Measurements from ENCODE around the gene MYH11.

Gene MYH11

GRCh38 chr16:15783985-15784384, 72.8 kb downstream of the MYH11 start:
- H3K36me3 ChIP-seq (ENCODE audit: insufficient read depth, low read length) = no peaks in the 10 kb centered on the region
- TF ChIP-seq CTCF (conservative IDR thresholded peaks at IDR 0.05; ENCODE audit: low read length) = no peak
- no peak for TF ChIP-seq EZH2phosphoT487 (IDR thresholded peaks at IDR 0.05; ENCODE audit: borderline replicate concordance)
- no peak overlapping the region for H3K4me2 ChIP-seq (ENCODE audit: low read depth, low read length, poor library complexity, severe bottlenecking)
- no peaks in the 10 kb centered on the region for H3K9me2 ChIP-seq (replicated peaks; ENCODE audit: low read depth, low read length)
- H3F3A ChIP-seq (ENCODE audit: low read depth) = no peaks in the 10 kb centered on the region
- no peak overlapping the region for H2AFZ ChIP-seq (ENCODE audit: low read length)
- no peaks in the 10 kb centered on the region for H3K27me3 ChIP-seq (ENCODE audit: insufficient read depth, low read length, poor library complexity, severe bottlenecking)
- H3K4me1 ChIP-seq (ENCODE audit: insufficient read depth, low read length, poor library complexity, severe bottlenecking) = no peaks in the 10 kb centered on the region
- no peak overlapping the region for H3K4me3 ChIP-seq (ENCODE audit: low read length, poor library complexity, severe bottlenecking)
- H3K9me3 ChIP-seq (ENCODE audit: insufficient read depth, low read depth, low read length) = no peaks in the 10 kb centered on the region
- no peak overlapping the region for H3K9ac ChIP-seq (ENCODE audit: low read depth, low read length, poor library complexity, severe bottlenecking)
- H4K20me1 ChIP-seq (ENCODE audit: insufficient read depth, low read length, poor library complexity, severe bottlenecking) = no peaks in the 10 kb centered on the region
- no peaks in the 10 kb centered on the region for H3K79me2 ChIP-seq (ENCODE audit: insufficient read depth, low read length)

- H3K4me1 ChIP-seq (ENCODE audit: insufficient read depth, low read length, poor library complexity, severe bottlenecking) = no peaks in the 10 kb centered on the region
- no peaks in the 10 kb centered on the region for H3K9me2 ChIP-seq (replicated peaks; ENCODE audit: low read depth, low read length)
- no peaks in the 10 kb centered on the region for H3K27me3 ChIP-seq (ENCODE audit: insufficient read depth, low read length, poor library complexity, severe bottlenecking)
- H3K4me2 ChIP-seq (ENCODE audit: low read depth, low read length, poor library complexity, severe bottlenecking) = no peak overlapping the region
- no peak overlapping the region for H2AFZ ChIP-seq (ENCODE audit: low read length)
- H3K9ac ChIP-seq (ENCODE audit: low read depth, low read length, poor library complexity, severe bottlenecking) = no peak overlapping the region
- H3K9me3 ChIP-seq (ENCODE audit: insufficient read depth, low read depth, low read length) = no peaks in the 10 kb centered on the region
- no peaks in the 10 kb centered on the region for H3K36me3 ChIP-seq (ENCODE audit: insufficient read depth, low read length)
- H3K4me3 ChIP-seq (ENCODE audit: low read length, poor library complexity, severe bottlenecking) = no peak overlapping the region
- no peaks in the 10 kb centered on the region for H3F3A ChIP-seq (ENCODE audit: low read depth)
- no peak for TF ChIP-seq CTCF (conservative IDR thresholded peaks at IDR 0.05; ENCODE audit: low read length)
- TF ChIP-seq EZH2phosphoT487 (IDR thresholded peaks at IDR 0.05; ENCODE audit: borderline replicate concordance) = no peak
- no peaks in the 10 kb centered on the region for H4K20me1 ChIP-seq (ENCODE audit: insufficient read depth, low read length, poor library complexity, severe bottlenecking)
- H3K79me2 ChIP-seq (ENCODE audit: insufficient read depth, low read length) = no peaks in the 10 kb centered on the region
These were observed 74.1 kb downstream of the MYH11 start for GRCh38 chr16:15782573-15783365.

GRCh38 chr16:15781650-15782049, 75.2 kb downstream of the MYH11 start:
- Histone ChIP-seq H3K27me3 (ENCODE audit: insufficient read depth, low read length, poor library complexity, severe bottlenecking) (no peaks in the 10 kb centered on the region), H3F3A (ENCODE audit: low read depth) (no peaks in the 10 kb centered on the region), H3K36me3 (ENCODE audit: insufficient read depth, low read length) (no peaks in the 10 kb centered on the region), H3K9me2 (replicated peaks; ENCODE audit: low read depth, low read length) (no peaks in the 10 kb centered on the region), H3K9me3 (ENCODE audit: insufficient read depth, low read depth, low read length) (no peaks in the 10 kb centered on the region), H2AFZ (ENCODE audit: low read length) (no peak overlapping the region), H4K20me1 (ENCODE audit: insufficient read depth, low read length, poor library complexity, severe bottlenecking) (no peaks in the 10 kb centered on the region), H3K4me1 (ENCODE audit: insufficient read depth, low read length, poor library complexity, severe bottlenecking) (no peaks in the 10 kb centered on the region), H3K9ac (ENCODE audit: low read depth, low read length, poor library complexity, severe bottlenecking) (no peak overlapping the region), H3K4me2 (ENCODE audit: low read depth, low read length, poor library complexity, severe bottlenecking) (no peak overlapping the region), H3K79me2 (ENCODE audit: insufficient read depth, low read length) (no peaks in the 10 kb centered on the region), H3K4me3 (ENCODE audit: low read length, poor library complexity, severe bottlenecking) (no peak overlapping the region)
- TF ChIP-seq CTCF (conservative IDR thresholded peaks at IDR 0.05; ENCODE audit: low read length) (no peak), EZH2phosphoT487 (IDR thresholded peaks at IDR 0.05; ENCODE audit: borderline replicate concordance) (no peak)

Data from Loucy (cell line).